ENCODE data around the gene UBE2N. TPM values are rescaled to one million over a fixed set of nuclear protein-coding genes. Genes with fewer than 3 reads are reported as not detected.
A peak's percentile ranks its signal among the peaks of the same experiment; 100 is the strongest.
"Not testable (repeated sequence)": the region's sequence is repeated elsewhere in the genome, so short reads cannot be mapped to it uniquely, and the experiment has no call there.

Gene UBE2N
- total RNA-seq, 1 donor from 2014 or later, result 131 TPM

DNA sequence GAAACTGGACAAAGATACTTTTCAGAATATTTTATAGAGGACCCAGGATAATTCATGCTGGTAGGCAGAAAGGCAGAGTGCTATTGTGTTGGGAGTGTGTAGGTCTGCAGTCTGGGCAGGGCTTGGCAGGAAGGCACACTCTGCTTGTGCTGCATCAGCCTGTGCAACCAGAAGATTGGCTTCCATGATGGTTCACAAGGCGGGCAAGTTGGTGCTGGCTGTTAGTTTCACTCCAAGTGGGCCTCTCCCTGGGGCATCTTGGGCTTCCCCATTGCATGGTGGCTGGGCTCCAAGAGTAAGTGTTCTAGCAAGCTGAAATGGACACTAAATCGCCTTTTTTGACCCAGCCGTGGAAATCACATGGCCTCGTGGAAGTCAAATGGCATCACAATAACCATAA is 1.8 kb upstream of the UBE2N start:
- DNase-seq (ENCODE audit: low read depth in 2 of 2), result no peak

DNA sequence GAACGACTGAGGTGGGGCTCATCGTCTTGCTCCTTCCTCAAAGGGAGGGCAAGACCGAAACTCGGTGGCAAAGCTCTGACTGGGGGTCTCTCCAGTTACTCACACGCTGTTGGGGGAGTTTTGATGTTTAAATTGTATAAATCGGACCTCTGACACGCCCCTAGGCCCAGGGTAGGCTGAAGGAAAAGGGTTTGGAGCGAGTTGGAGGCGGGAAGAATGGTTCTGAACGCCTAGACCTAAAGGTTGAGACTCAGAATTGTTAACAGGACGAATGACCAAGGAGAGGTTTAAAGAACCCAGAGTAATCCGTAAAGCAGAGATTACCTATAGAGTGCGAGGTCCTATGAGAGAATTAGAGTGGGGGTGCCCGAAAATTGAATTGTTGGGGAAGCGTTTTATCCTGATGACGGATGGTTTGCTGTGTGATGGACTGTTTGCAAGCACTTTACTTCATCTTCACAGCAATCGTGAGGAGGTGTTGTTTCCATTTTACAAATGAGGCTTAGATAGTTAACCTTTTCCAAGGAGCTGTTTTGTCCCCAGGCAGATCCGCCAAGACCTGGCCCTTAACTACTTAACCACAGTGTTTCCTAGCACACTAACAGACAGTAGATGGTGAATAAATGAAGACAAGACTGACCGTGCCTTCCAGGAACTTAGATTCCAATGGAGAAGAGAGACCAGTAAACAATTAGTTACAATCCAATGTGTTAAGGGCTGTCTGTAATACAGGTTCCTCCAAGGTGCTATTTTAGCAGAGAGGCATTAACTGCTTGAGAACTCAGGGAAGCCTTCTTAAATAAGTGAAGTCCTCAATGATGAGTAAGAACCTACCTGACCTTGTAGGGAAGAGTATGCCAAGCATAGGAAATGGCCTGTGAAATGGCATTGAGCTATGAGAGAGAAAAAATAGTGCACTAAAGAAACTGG is 929 bp upstream of the UBE2N start:
- DNase-seq (ENCODE audit: low read depth in 2 of 2), result no peak

DNA sequence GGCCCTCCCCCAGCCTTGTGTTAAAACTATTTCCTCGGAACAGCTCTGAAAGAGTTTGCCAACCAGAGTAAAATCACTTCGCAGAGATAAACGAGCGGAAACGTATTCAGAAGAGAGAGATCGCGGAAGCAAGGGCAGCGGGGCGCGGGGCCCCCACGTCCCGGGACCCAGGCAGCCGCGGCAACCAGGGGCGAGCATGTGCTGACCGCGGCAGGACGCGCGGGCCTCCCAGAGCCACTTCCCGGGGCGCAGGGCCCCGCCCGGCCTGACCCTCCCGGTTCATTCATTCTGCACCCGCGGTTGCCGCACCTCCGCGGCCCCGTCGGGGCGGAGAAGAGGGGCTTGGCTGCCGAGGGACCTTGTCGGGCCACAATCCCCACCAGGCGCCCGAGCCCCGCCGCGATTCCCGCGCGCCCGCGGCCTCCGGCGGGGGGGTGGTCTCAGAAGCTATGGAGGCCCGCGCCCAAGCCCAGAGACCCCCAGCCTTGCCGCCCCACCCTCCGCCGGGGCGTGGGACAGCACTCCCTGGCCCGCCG is 598 bp downstream of the UBE2N start:
- DNase-seq (ENCODE audit: low read depth in 2 of 2), result peak in 1 of 2 donors; percentile 32

DNA sequence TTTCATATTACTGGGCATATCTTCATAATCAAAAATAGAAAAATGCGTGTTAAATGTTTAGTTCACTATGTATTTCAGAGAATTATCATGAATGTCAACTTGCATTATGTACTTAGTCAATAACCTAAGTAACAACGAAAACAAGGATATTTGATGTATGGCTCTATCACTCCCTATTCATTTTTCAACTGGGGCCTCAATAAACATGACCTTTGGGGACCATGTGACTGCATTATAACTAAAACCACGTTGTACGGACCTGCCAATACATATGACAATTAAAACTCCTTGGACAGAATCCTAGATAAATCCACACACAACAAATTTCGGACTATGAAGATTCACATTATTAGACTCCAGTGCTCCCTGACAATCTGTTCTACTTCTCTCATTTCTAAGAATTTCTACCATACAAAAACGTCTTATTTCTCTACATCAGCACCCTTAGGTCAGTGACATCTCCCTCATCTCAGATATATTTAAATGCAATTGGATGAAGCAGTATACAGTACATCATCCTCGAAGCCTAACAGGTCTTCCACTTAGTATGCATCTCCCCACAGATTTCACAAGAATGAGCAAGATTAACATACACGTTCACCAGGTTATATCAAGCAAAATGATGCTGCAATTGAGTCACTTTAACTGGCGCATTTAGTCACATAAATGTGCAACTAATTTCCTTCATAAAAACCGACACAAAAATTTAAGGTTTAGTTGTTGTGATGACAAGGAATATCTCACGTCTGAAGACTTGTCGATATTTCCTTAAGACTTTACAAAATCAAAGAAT is 1.5 kb downstream of the UBE2N start:
- DNase-seq (ENCODE audit: low read depth in 2 of 2), result no peak

DNA sequence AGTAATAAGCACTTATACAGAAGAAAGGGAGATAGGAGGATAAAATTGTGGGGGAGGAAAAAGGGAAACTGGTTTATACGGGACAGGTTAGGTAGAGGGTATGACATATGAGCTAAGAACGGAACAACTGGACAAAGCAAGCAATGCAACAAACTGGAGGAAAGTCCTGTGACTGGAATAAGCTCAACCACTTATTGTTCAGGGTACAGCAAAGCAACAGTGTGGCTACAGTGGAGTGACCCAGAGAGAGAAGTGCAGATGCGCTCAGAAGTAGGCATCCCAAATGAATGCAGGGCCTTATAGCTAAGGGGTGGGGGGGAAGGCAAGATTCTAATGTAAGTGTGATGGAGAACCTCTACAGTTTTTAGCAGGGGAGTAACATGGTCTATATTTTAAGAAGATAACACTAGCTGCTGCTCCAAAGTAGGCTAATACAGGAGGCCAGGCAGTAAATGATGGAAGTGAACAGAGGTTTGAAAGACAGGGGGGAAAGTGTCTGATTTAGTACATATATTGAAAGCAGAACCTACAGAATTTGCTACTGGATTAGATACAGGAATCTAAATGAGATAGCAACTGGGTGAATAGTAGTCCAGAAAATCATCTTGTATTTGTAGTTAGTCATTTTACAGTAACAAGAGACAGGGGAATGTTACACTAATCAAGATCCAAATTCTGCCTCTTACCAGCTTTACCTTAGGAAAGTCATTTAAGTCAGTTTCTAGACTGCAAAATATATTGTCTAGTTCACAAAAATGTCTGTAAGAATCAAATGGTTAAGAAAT is 3.3 kb downstream of the UBE2N start:
- no peak for DNase-seq (ENCODE audit: low read depth in 2 of 2)

DNA sequence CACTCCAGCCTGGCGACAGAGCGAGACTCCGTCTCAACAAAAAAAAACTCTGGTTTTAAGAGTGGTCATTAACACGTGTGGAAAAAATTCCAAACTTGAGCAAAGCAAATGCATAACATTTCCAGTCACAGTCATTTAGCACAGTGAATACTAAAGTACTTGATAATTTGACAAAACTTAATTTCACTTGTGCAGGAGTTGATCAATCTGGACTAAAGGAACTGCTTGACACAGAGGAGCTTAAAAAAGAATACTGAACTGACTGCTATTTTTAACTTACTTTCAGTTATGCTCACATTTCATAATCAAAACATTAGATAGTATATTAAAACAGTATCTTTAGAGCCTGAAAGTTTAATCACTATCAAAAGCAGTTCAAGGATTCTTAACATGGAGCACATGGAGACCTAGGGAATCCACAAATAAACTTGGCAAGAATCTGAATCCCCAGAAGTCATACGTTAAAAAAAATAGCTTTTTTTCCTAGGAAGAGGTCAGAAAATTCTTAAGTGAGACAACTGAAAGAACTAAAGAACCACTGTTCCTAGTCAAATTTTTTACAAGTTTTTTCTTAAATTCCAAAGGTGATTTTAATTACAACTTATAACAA is 7.4 kb downstream of the UBE2N start:
- no peak for DNase-seq (ENCODE audit: low read depth in 2 of 2)

DNA sequence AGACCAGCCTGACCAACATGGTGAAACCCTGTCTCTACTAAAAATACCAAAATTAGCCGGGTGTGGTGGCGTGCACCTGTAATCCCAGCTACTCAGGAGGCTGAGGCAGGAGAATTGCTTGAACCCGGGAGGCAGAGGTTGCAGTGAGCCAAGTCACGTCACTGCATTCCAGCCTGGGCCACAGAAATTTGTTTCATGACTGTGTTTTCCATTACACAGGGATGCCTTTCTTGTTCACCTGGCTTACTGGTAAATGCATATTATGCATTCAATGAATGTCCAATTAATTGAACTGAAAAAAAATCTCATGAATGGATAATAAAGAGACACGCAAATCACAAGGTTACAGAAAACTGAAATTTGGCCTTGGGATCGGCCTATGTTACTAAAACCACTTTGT is 9.7 kb downstream of the UBE2N start:
- DNase-seq (ENCODE audit: low read depth in 2 of 2), result not testable (repeated sequence)

DNA sequence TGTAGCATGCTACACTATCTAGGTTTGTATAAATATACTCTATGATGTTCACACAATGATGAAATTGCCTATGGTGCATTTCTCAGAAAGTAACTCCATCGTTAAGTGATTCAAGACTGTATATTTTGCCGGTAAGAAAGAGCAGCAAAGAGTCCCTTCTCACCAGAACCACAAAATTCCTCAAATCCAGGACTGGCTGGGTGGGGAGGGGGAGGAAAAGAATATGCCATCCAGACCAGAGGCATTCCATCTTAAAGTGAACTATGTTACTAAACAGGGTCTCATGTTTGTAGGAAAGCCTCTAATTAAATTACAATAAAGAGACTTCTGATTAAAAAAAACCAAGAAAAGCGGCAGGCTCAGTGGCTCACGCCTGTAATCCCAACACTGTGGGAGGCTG is 11.5 kb downstream of the UBE2N start:
- DNase-seq (ENCODE audit: low read depth in 2 of 2), result no peak

DNA sequence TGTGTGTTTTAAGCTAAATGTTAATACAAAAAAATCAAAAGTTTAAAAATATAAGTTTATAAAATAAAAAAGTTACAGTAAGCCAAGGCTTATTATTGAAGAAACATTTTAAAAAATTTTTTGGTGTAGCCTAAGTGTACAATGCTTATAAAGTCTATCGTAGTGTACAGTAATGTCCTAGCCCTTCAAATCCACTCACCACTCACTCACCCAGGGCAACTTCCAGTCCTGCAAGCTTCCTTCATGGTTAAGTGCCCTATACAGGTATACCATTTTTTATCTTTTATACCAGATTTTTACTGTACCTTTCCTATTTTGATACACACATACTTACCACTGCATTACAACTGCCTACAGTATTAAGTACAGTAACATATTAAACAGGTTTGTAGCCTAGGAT is 11.9 kb downstream of the UBE2N start:
- DNase-seq (ENCODE audit: low read depth in 2 of 2), result no peak

DNA sequence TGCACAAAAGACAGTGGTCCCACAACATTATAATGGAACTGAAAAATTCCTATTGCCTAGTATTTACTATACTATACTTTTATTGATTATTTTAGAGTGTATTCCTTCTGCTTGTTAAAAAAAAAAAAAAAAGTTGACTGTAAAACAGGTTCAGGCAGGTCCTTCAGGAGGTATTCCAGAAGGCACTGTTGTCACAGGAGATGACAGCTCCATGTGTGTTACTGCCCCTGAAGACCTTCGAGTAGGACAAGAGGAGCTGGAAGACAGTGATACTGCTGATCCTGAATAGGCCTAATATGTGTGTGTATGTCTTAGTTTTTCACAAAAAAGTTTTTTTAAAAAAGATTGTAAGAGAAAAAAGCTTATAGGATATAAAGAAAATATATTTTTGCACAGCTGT is 12.3 kb downstream of the UBE2N start:
- no peak for DNase-seq (ENCODE audit: low read depth in 2 of 2)

DNA sequence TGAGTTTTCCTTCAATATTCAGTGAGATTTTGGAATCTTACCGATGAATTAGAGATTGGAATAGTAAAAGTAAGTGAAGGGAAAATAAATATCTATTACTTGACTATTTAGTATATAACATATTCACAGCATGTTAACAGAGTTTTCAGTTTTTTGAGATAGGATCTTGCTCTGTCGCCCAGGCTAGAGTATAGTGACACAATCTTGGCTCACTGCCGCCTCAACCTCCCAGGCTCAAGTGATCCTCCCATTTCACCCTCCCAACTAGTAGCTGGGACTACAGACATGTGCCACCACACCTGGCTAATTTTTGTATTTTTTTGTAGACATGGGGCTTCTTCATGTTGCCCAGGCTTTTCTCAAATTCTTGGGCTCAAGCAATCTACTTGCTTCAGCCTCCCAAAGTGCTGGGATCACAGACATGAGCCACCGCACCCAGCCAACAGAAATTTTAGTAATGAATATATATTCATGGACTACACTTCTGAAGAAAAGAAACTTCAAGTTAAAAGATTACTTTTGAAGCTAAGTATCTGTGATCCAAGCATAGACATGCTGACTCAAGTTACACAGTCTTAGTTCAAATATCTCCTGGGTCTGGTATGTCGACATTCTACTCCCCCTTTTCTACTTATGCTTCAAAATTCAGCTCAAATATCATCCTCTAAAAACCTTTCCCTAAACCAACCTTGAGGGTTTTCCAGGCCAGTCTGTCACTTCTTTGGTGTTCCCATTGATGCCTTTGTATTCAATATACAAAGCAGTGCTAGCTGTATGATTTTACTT is 13.8 kb downstream of the UBE2N start:
- no peak for DNase-seq (ENCODE audit: low read depth in 2 of 2)

DNA sequence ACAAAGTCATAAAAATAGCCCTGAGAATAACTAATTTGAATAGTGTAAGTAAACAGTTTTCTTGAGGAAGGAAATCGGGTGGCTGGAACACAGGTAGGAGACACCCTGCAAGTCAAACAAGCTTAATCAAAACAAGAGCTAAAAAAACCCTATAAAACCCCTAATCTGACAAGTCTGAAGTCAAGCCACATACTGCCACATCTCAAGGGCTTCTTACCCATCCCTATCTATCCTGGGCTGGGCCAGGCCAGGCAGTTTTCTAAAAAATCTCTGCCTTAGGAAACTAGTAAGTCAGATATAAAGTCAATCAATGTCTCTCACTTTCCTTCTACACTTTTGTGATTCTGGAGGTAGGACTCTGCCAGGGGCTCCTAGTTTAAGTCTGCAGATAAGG is 15.3 kb downstream of the UBE2N start:
- no peak for DNase-seq (ENCODE audit: low read depth in 2 of 2)

DNA sequence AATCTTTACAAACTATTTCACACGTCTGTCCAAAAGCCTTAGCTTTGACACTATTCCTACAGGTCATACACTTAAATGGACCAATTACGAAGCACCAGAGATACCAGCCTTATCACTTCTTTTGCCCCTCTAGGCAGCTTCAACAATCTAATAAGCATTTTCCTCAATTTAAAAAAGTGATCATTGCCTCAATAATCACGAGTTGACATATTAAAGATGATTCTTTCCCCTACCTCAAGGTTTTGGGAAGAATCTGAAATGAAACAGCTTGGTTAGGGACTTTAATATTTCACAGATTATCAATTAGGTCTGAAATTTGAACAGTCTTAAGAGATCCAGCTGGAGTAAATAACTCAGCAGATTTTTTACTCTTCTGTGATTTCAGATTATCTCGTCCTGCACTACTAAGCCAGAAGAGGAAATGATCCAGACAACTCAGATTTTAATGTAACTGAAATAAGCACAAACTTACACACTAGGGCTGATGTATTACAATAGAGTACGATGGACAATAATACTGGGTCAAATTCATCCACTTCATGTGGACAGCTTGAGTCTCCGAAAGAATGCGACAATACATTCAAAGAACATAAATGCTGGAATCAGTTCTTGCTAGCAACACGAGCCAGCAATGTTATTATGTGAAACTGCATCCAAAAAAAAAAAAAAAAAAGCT is 15.9 kb downstream of the UBE2N start:
- no peak for DNase-seq (ENCODE audit: low read depth in 2 of 2)

DNA sequence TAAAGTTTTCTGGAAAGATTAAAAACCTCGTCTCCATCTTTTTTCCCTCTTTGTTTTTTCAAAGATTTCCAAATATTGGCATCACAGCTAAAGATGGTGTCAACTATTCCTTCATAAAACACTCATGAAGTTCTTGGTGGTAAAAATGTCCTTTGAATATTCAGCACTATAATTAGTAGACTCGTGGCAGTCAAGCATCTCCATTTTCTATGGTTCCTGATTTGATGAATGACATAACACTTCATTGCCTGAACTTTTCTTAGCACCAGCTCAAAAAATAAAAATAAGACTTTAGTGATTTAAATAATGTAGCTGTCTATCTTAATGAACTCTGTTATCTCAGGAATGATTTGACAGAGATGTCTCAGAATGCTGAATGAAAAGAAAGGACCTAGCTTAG is 19.7 kb downstream of the UBE2N start:
- DNase-seq (ENCODE audit: low read depth in 2 of 2), result no peak

DNA sequence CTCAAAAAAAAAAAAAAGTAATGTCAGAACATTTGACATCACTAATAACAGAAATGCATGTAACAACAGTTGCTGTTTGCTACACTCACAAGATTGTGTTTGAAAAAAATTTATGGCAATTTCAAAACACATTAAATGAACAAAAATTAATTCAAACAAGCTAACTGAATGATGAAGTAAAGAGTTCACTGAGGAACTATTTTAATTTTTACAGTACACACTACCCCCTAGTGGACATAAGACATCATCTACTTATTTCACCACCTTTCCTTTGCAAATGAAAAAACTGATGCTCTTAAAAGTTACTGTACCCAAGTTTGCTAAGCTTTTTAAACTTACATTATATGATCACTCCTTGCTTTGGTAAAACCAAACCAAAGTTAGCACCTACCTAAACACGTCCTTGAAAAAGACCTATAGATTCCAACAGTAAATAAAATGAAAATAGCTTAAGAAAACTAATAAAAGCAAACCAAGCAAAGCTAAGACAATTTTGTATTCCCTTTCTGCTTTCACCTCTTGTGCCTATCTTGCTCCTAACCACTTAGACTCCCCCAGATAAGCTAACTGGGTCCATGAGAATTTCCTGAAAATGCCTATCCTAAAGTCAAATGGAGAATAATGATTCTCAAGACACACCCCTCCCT is 22.2 kb downstream of the UBE2N start:
- DNase-seq (ENCODE audit: low read depth in 2 of 2), result peak; percentile 67 to 78

DNA sequence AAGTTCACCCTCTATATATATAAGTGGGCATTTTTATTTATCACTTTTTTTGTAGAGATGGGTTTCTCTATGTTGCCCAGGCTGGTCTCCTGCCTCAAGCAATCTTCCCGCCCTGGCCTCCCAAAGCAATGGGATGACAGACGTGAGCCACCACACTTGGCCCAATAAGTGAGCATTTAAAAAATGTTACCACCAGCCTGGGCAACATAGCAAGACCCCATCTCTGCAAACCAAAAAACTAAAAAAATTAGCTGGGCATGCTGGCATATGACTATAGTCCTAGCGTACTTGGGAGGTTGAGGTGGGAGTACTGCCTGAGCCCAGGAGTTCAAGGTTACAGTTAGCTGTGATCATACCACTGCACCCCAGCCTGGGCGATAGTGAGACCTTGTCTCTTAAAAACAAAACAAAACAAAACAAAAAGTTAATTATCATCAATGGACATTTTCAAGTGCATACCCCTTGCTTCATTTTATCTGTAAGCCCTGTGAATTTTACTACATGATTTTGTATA is 23.7 kb downstream of the UBE2N start:
- DNase-seq (ENCODE audit: low read depth in 2 of 2), result no peak

DNA sequence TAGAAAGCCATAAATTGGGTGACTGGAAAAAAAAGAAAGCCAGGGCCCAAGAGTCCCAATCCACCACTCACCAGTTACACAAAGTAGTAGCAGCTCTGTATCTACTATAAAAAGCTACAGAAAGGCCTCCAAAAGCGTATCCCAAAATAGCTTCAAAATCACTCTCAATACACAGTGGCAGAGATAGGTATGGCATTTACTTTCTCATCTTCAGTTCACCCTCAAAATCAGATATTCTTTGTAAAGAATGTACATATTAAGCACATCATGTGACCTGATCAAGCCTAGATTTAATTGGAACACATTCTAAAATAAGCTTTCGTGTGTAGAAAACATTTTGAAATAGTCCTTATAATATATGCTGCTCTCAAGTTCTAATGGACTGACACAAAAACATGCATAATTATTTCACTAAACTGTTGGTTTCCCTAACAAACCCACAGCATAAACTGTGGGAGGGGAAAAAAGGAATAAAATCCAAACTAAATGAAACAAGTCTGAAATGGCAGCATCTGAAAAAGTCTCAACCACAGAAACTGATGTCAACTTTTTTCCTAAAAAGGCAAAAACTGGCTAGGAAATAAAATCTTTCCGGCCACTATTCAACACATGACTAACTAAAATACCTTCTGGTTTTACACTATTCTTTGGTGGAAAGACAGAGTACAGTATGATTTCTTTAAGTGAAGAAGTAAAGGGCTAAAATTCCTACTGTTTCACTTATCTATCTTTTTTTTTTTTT is 25.9 kb downstream of the UBE2N start:
- DNase-seq (ENCODE audit: low read depth in 2 of 2), result no peak

DNA sequence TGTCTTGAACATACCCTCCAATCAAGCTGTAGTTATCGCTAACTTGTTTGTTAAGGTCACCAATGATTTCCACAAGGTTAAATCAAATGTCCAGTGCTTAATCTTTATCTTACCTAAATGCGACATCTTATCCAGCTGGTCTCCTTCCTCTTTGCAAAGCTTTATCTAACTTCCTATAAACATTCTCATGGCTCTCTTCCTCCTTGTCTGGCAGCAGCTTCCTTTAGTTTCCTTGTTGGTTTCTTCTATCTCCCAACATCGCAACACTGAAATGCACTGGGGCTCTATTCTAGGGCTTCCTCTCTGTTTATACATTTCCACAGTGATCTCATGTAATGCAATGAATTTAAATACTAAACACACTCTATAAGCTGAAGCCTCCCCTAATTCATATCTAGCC is 28.7 kb downstream of the UBE2N start:
- DNase-seq (ENCODE audit: low read depth in 2 of 2), result no peak

Data from dermis microvascular lymphatic vessel endothelial cell (primary cell).